GM12878 (cell line): ENCODE results near the gene GAD2. TPM values are rescaled to one million over a fixed set of nuclear protein-coding genes. Genes with fewer than 3 reads are reported as not detected.

Source experiments
- ASH2L ChIP-seq: fragments of 300-600, 200-600 bp; sonication (generic); IDR thresholded peaks from 2 replicates; pipeline ENCODE4 v1.6.1; 2017; ENCODE audit warnings: low read depth, mild to moderate bottlenecking, borderline replicate concordance
- BCL11A ChIP-seq: IDR thresholded peaks from 2 replicates; pipeline ENCODE4 v1.6.1; 2011; ENCODE audit warnings: low read depth, low read length
- CEBPZ ChIP-seq: fragments of 150-350 bp; IDR thresholded peaks from 2 replicates; pipeline ENCODE4 v1.6.1; 2016; ENCODE audit warnings: low read depth, low read length
- GABPA ChIP-seq: IDR thresholded peaks from 2 replicates; pipeline ENCODE4 v1.6.1; 2014; ENCODE audit warnings: antibody characterized with exemption, low read depth, mild to moderate bottlenecking, inconsistent platforms
- IRF4 ChIP-seq: IDR thresholded peaks from 2 replicates; pipeline ENCODE4 v1.6.1; 2011; ENCODE audit warnings: low read depth, low read length
- JUNB ChIP-seq: IDR thresholded peaks from 2 replicates; pipeline ENCODE4 v1.6.1; 2016; ENCODE audit warnings: antibody characterized with exemption, mild to moderate bottlenecking
- KAT2A ChIP-seq: conservative IDR thresholded peaks from 2 replicates; pipeline ENCODE4 v1.6.1; 2011; ENCODE audit warnings: low read depth, low read length; ENCODE audit not compliant: control insufficient read depth
- MYB ChIP-seq: fragments of 150-350 bp; IDR thresholded peaks from 2 replicates; pipeline ENCODE4 v1.6.1; 2014; ENCODE audit warnings: mild to moderate bottlenecking, low read depth, low read length, borderline replicate concordance
- NR2F1 ChIP-seq: fragments of 450-650 bp; conservative IDR thresholded peaks from 2 replicates; pipeline ENCODE4 v1.6.1; 2017; ENCODE audit warnings: mild to moderate bottlenecking
- NRF1 ChIP-seq: conservative IDR thresholded peaks from 2 replicates; pipeline ENCODE4 v1.6.1; 2011; ENCODE audit warnings: mild to moderate bottlenecking, low read depth, low read length, improper control_type of control experiment
- POLR2A ChIP-seq: IDR thresholded peaks from 2 replicates; pipeline ENCODE4 v1.6.1; 2011; ENCODE audit warnings: low read depth, mild to moderate bottlenecking, low read length
- PRDM15 ChIP-seq: fragments of 450-650 bp; formaldehyde crosslinking; IDR thresholded peaks from 2 replicates; pipeline ENCODE4 v1.4.0; 2020; ENCODE audit warnings: mild to moderate bottlenecking, moderate library complexity
- REST ChIP-seq: IDR thresholded peaks from 2 replicates; pipeline ENCODE4 v1.6.1; 2012; ENCODE audit warnings: mild to moderate bottlenecking, low read depth, low read length
- STAT1 ChIP-seq: fragments of 450-650 bp; conservative IDR thresholded peaks from 2 replicates; pipeline ENCODE4 v1.6.1; 2014; ENCODE audit warnings: antibody characterized with exemption, mild to moderate bottlenecking
- TAF1 ChIP-seq: IDR thresholded peaks from 2 replicates; pipeline ENCODE4 v1.6.1; 2011; ENCODE audit warnings: mild to moderate bottlenecking, low read depth, low read length, borderline replicate concordance
- YBX1 ChIP-seq: fragments of 450-650 bp; IDR thresholded peaks from 2 replicates; pipeline ENCODE4 v1.6.1; 2016; ENCODE audit warnings: antibody characterized with exemption
- ZNF384 ChIP-seq: IDR thresholded peaks from 2 replicates; pipeline ENCODE4 v1.6.1; 2012; ENCODE audit warnings: low read depth, mild to moderate bottlenecking, low read length, improper control_type of control experiment, borderline replicate concordance
- polyA plus RNA-seq, 11 experiments: library from polyadenylated mRNA; depleted of rRNA in 4 of 11; unstranded in 6 of 11; stranded (reverse) in 5 of 11; fragments of >200 nt; fragmentation: Nextera tagmentation in 4 of 11; fragmentation: Illumina TruSeq in 1 of 11; extraction: Ambion mirVana in 4 of 11; extraction: Trizol in 1 of 11; gene quantifications; 1 replicate in 1 of 11; 2 replicates in 10 of 11; pipeline versions ENCODE4 v1.2.1 to v1.2.3, GENCODE V29; 2011 to 2016; ENCODE audit warnings: inconsistent platforms in 2 of 11, missing spikeins in 2 of 11, low read depth in 1 of 11
- total RNA-seq, 4 experiments: library from RNA; depleted of rRNA in 3 of 4; stranded (reverse); fragments of >200 nt in 3 of 4; fragmentation: Illumina TruSeq in 1 of 4; extraction: Trizol in 1 of 4; gene quantifications; 2 replicates each; pipeline versions ENCODE4 v1.2.1 to v1.2.3, GENCODE V29; 2013 to 2021
- TF ChIP-seq, protein P1 (sequence below): fragments of 450-650 bp; IDR thresholded peaks from 2 replicates; pipeline ENCODE4 v1.6.1; 2017; ENCODE audit warnings: antibody characterized with exemption, mild to moderate bottlenecking, moderate library complexity

GAD2 gene
- total and polyA plus RNA-seq, 10 of the 15 experiments (the other 5 are each of a cell fraction or from before 2014, with no cell fraction given) = not detected

GRCh38 chr10:26334932-26335573 lies 118.5 kb downstream of the GAD2 start (continued):
- TF ChIP-seq CEBPZ = no peak
- TF ChIP-seq NRF1 = no peak
- TF ChIP-seq POLR2A = no peak; the same call in 1 of the 2 replicates
- TF ChIP-seq YBX1 = no peak
- TF ChIP-seq PRDM15 (CRISPR knock-in tag) = no peak
- no peak for TF ChIP-seq TAF1
- TF ChIP-seq MYB = no peak
- TF ChIP-seq, protein P1, sequence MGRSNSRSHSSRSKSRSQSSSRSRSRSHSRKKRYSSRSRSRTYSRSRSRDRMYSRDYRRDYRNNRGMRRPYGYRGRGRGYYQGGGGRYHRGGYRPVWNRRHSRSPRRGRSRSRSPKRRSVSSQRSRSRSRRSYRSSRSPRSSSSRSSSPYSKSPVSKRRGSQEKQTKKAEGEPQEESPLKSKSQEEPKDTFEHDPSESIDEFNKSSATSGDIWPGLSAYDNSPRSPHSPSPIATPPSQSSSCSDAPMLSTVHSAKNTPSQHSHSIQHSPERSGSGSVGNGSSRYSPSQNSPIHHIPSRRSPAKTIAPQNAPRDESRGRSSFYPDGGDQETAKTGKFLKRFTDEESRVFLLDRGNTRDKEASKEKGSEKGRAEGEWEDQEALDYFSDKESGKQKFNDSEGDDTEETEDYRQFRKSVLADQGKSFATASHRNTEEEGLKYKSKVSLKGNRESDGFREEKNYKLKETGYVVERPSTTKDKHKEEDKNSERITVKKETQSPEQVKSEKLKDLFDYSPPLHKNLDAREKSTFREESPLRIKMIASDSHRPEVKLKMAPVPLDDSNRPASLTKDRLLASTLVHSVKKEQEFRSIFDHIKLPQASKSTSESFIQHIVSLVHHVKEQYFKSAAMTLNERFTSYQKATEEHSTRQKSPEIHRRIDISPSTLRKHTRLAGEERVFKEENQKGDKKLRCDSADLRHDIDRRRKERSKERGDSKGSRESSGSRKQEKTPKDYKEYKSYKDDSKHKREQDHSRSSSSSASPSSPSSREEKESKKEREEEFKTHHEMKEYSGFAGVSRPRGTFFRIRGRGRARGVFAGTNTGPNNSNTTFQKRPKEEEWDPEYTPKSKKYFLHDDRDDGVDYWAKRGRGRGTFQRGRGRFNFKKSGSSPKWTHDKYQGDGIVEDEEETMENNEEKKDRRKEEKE = no peak
- no peak for TF ChIP-seq KAT2A
- TF ChIP-seq GABPA = no peak
- TF ChIP-seq NR2F1 = no peak
- TF ChIP-seq ZNF384 = no peak
- TF ChIP-seq STAT1 = 0 out of 2 replicates have a peak, but pooled peaks have one; percentile 27
- TF ChIP-seq IRF4 = no peak; the same call in 1 of the 2 replicates
- no peak for TF ChIP-seq ASH2L
- no peak for TF ChIP-seq JUNB
- no peak for TF ChIP-seq REST
- TF ChIP-seq BCL11A = no peak
